ENCODE data around the gene SBK3.
"Not testable (repeated sequence)": the region's sequence is repeated elsewhere in the genome, so short reads cannot be mapped to it uniquely, and the experiment has no call there.

- TF ChIP-seq ARNTL (CRISPR knock-in tag; IDR thresholded peaks at IDR 0.05; ENCODE audit: borderline replicate concordance, low read depth); ZNF8 (CRISPR knock-in tag; IDR thresholded peaks at IDR 0.05); PATZ1 (CRISPR knock-in tag; IDR thresholded peaks at IDR 0.05; ENCODE audit: borderline replicate concordance); ZFP30 (CRISPR knock-in tag; IDR thresholded peaks at IDR 0.05): not testable (repeated sequence)
These were observed 38.6 kb upstream of the SBK3 start for GRCh38 chr19:55583897-55584296.

All from SK-N-SH treated with all-trans-retinoic acid at 6 μM for 48 hours (cell line).